ENCODE measurements around the gene BEX4.

BEX4 gene

DNA sequence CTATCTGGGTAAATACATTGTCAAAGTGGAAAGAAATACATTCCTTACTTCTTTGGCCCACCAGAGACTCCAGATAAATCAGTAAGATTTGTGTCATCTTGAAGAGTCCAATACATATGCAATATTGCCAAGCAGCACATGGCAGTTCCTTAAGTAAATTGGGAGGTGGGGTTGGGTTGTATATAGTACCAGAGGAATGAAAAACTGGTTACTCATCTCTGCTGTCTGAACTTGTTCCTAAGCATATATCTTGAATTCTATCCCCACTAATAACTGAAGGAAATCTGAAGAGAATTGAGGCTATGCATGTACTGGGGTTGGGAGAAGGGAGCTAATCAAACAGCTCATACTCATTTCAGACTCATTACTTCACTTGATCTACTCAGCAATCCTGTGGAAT lies 25.2 kb downstream of the BEX4 start:
- no peak for DNase-seq

DNA sequence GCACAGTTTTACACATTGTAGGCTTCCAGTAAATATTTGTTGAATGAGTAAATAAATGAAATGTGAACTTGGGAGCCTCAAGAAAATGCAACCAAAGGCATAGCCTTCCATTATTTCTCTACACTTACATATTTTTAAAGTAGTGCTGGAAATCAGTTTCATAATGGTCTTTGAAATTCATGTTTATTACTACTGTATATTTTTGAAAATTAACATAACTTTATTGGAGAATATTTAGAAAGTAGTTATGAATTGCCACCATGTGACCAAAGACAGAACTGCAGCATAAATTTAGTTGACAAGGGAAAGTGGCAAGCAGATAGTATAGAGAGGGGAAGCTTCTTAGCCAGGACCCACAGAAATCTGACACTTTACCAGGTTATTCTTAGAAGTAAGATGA lies 33.6 kb downstream of the BEX4 start:
- DNase-seq: no peak

DNA sequence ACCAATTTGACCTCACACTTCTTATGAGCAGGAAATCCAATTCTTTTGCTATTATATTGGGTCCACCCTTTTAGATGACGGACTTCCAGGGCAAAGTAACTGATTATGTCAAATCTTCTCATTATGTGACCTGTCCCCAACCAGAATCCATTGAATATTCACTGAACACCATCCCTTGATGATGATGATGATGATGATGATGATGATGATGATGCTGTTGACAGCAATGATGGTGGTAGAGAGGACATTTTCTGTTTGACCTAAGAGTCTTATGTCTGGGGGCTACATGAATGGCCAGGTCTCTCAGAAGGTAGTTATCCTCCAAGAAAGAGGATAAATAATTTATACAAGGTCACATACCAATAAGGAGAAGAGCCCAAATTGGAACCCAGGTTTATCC lies 34.9 kb downstream of the BEX4 start:
- DNase-seq: no peak

DNA sequence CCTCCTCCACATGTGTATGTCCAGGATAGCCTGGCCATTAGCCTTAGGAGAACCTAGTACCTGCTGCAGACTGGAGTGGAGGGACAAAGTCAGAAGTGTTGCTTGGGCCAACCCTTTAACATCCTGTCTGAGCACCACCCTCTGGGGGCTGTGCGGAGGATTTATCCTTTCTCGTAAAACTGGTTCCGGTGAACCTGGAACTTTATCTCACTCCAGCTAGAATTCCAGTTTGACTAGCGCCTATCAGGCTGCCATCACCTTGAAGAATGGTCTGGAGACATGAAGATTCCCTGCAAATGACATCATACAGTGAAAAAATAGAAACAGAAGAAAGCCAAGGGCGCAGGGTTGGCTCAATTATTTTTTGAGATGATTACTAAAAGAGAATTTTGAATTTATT lies 36.1 kb downstream of the BEX4 start:
- DNase-seq: no peak

DNA sequence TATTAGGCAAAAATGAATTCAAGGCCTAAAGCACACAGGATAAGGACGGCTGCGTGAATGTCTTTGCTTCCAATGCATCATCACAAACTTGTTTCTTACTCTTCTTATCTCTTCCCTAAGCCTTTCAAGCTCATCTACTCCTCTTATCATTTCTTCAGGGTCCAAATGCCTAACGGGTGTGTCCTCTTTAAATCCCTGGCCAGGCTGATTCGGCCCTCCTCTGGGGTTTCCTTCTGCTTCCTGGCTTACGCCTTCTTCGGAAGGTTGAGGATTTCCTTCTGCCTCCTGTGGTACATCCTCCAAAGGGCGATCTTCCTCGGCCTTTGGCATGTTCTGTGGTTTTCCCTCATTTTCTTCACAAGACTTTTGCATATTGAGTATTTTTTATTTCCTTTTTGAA lies 38.7 kb downstream of the BEX4 start:
- no peak for DNase-seq

DNA sequence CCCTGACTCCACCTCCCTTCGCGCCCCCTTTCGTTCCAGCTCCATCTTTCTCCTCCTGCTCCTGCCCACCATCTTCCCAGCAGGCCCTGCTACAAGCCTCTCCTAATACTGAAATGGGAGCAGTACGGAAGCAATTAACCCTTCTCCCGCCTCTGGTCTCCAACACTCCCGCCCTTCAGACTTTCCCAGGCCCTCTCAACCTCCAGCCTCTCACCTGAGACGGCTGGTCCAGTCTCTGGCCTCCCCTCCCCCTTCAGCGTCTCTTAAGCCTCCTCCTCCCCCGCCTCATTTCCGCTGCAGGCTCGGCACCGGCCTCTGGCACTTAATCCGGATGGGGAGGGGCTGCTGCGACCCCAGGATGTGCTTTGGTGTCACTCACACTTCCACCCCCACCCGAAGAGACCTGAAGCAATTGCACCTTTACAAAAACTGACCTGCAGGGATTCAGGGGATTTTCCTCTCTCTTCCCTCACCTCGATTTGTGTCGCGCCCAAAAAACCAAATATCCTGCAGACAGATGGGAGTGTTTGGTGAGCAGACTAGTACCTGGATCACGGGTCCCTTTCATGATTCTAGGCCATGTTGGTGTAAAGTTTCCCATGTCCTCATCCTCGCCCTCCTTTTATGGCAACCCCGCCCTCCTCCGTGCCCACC lies 39.4 kb downstream of the BEX4 start:
- DNase-seq: peak; percentile 14

DNA sequence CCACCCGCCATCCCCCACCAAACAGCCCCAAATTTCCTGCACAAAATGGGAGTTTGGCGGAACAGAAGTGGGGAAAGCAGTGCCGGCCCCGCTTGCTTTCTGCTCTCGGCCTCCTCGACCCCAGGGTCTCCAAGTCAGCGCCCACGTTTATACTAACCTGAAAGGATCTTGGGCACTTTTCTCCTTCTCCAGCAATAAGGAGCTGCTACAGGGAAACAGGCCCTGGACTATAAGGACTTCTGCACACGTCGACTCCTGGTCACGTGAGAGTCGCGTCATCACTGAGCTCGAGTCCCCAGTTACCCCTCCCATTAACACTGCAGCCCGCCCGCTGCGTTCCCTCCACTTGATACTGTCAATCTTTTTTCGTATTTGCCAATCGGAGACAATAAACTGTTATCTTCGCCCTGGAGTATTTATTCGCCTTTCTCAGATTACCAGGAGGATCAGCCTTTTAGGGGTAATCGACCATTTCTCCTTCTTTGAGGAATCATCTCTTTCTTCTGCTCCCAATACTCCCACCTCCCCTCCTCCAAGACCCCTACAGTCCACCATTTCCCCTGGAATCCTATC lies 40.1 kb downstream of the BEX4 start, which contains the start of gene TCEAL8:
Gene TCEAL8, minus strand, starts transcription at position 235 of the 573 bp plus-strand sequence. CDS start 1,176 bp downstream, outside the sequence.
- DNase-seq: peak; percentile 29

DNA sequence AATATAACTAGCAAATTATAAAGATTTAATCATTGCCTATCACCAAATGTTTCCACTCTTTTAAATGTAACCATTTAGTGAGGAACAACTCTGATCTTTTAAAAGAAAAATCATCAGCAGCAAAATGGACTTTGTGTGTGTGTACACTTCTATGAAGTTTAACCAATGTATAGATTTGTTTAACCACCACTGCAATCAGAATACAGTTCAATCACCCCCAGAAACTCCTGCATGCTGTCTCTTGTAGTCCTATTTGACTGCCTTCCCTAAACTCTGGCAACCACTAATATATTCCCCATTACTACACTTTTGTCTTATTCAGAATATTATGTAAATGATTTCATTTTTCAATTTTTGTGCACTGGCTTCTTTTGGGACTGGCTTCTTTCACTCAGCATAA lies 41.7 kb downstream of the BEX4 start:
- DNase-seq: no peak

DNA sequence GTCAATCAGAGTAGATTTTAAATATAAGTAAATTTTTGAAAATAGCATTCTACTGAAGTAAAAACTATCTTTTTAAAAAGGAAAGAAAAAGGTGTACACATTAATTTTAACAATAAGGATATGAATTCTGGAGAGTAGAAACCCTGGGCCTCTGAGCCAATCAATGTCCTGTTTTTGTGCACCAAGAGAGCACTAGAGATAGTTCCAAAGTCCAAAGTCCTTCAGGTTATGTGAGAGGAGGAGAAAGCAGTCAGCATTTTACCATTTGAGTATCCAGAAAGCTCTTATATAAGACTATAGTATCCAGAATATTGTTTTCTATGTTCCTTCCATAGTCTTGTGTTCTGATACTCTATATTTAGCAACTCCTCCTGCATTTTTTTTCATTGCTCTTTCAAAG lies 43.4 kb downstream of the BEX4 start:
- no peak for DNase-seq

Data from activated effector memory CD4-positive, alpha-beta T cell treated with Interleukin-2 at 50 U/mL for 16 hours (primary cell).